K562 (cell line): ENCODE measurements around the gene LPAR5. TPM values are rescaled to one million over a fixed set of nuclear protein-coding genes. Genes with fewer than 3 reads are reported as not detected.

ENCODE experiments used
- ATF3 ChIP-seq, 2 experiments: fragments of 450-650 bp in 1 of 2; sonication (generic) in 1 of 2; formaldehyde crosslinking in 1 of 2; IDR thresholded peaks in 1 of 2; conservative IDR thresholded peaks in 1 of 2; 2 replicates each; pipeline versions ENCODE4 v1.6.1 to v1.8.1; 2016 to 2023; ENCODE audit warnings: mild to moderate bottlenecking in 2 of 2, moderate library complexity in 2 of 2, inconsistent platforms in 1 of 2, missing genetic modification reagents in 1 of 2
- CBX3 ChIP-seq, 2 experiments: IDR thresholded peaks; 1 replicate in 1 of 2; 2 replicates in 1 of 2; pipeline ENCODE4 v1.6.1; 2012; ENCODE audit warnings: inconsistent platforms in 2 of 2, low read length in 2 of 2, borderline replicate concordance in 1 of 2, control low read depth in 1 of 2
- CTBP1 ChIP-seq: fragments of 450-650 bp; IDR thresholded peaks from 2 replicates; pipeline ENCODE4 v1.6.1; 2016; ENCODE audit warnings: borderline replicate concordance
- KAT2B ChIP-seq: IDR thresholded peaks from one replicate; pipeline ENCODE4 v1.6.1; 2012; ENCODE audit warnings: low read depth, mild to moderate bottlenecking, control low read depth, inconsistent platforms, low read length, moderate library complexity
- MEF2D ChIP-seq: conservative IDR thresholded peaks from 2 replicates; pipeline ENCODE4 v1.6.1; 2016; ENCODE audit warnings: low read depth, missing genetic modification characterization, missing compliant biosample characterization
- MGA ChIP-seq: fragments of 450-650 bp; IDR thresholded peaks from 2 replicates; pipeline ENCODE4 v1.6.1; 2016; ENCODE audit warnings: mild to moderate bottlenecking, moderate library complexity
- NCOA1 ChIP-seq: fragments of 450-650 bp; IDR thresholded peaks from 2 replicates; pipeline ENCODE4 v1.6.1; 2016; ENCODE audit warnings: low read depth
- PHB ChIP-seq: fragments of 250-450 bp; sonication (Bioruptor Pico); IDR thresholded peaks from 2 replicates; pipeline ENCODE4 v1.5.0; 2021
- PHF8 ChIP-seq: fragments of 200-600 bp; sonication (generic); IDR thresholded peaks from 2 replicates; pipeline ENCODE4 v1.6.1; 2012; ENCODE audit warnings: mixed run types, mild to moderate bottlenecking, inconsistent platforms, low read length, moderate library complexity, borderline replicate concordance
- SMARCA4 ChIP-seq: fragments of 450-650 bp; IDR thresholded peaks from 2 replicates; pipeline ENCODE4 v1.6.1; 2016
- TEAD1 ChIP-seq, 2 experiments: fragments of 450-650 bp in 1 of 2; sonication (generic) in 1 of 2; formaldehyde crosslinking; IDR thresholded peaks; 2 replicates each; pipeline versions ENCODE4 v1.4.0 to v1.8.0; 2020 to 2022; ENCODE audit warnings: mild to moderate bottlenecking in 2 of 2, missing genetic modification reagents in 1 of 2
- XRCC4 ChIP-seq: IDR thresholded peaks from one replicate; pipeline ENCODE4 v1.6.1; 2011; ENCODE audit not compliant: insufficient read depth, insufficient read length; ENCODE audit errors: extremely low read depth
- ZEB2 ChIP-seq: fragments of 450-650 bp; IDR thresholded peaks from 2 replicates; pipeline ENCODE4 v1.6.1; 2016
- ZNF232 ChIP-seq: sonication (generic); formaldehyde crosslinking; IDR thresholded peaks from 2 replicates; pipeline ENCODE4 v1.8.0; 2022; ENCODE audit warnings: mild to moderate bottlenecking, missing genetic modification reagents
- polyA plus RNA-seq, 8 experiments: library from polyadenylated mRNA; depleted of rRNA in 4 of 8; stranded (reverse) in 5 of 8; unstranded in 3 of 8; fragments of >200 nt; fragmentation: Nextera tagmentation in 2 of 8; fragmentation: Illumina TruSeq in 1 of 8; extraction: Ambion mirVana in 2 of 8; extraction: Trizol in 1 of 8; gene quantifications; 2 replicates each; pipeline versions ENCODE4 v1.2.1 to v1.2.3, GENCODE V29; 2011 to 2014; ENCODE audit warnings: inconsistent platforms in 1 of 8, missing spikeins in 1 of 8
- total RNA-seq, 7 experiments: library from RNA; depleted of rRNA in 6 of 7; stranded (reverse); fragments of >200 nt in 6 of 7; fragmentation: Illumina TruSeq in 2 of 7; extraction: Trizol in 2 of 7; gene quantifications; 2 replicates each; pipeline versions ENCODE4 v1.2.1 to v1.2.3, GENCODE V29; 2011 to 2021; ENCODE audit warnings: low replicate concordance in 1 of 7

The LPAR5 gene
- total and polyA plus RNA-seq, 9 of the 15 experiments (the other 6 are each of a cell fraction or from before 2014, with no cell fraction given): 1.3 to 11.7 (median 3.6) TPM

- TF ChIP-seq ATF3 (IDR thresholded peaks at IDR 0.05): no peak
- no peak for TF ChIP-seq ATF3 (CRISPR knock-in tag; conservative IDR thresholded peaks at IDR 0.05)
- 0 out of 2 replicates have a peak, but pooled peaks have one; percentile 52 for TF ChIP-seq NCOA1
- TF ChIP-seq CBX3 (IDR thresholded peaks at IDR 0.05; ENCODE audit: borderline replicate concordance in 1 of 2, low read length in 2 of 2): no peak
- peak; percentile 65 for TF ChIP-seq SMARCA4
- peak; percentile 79 to 98 for TF ChIP-seq TEAD1 (CRISPR knock-in tag; IDR thresholded peaks at IDR 0.05)
- TF ChIP-seq ZEB2: peak; percentile 72
- peak; percentile 15; the same call in 1 of the 2 replicates for TF ChIP-seq MGA
- peak; percentile 63 for TF ChIP-seq CTBP1
- no peak for TF ChIP-seq PHB (CRISPR knock-in tag)
- peak; percentile 41; the same call in 1 of the 2 replicates for TF ChIP-seq PHF8
- TF ChIP-seq ZNF232 (CRISPR knock-in tag): no peak
- TF ChIP-seq XRCC4: no peak
- TF ChIP-seq MEF2D (tag): 0 out of 2 replicates have a peak, but pooled peaks have one; percentile 46
- no peak for TF ChIP-seq KAT2B
These were observed 22.6 kb downstream of the LPAR5 start (continued) for GRCh38 chr12:6613015-6613775.
